ENCODE measurements around the gene EEF1AKMT3. TPM values are rescaled to one million over a fixed set of nuclear protein-coding genes. Genes with fewer than 3 reads are reported as not detected.

The EEF1AKMT3 gene
- total RNA-seq (2022; extraction: Qiagen RNA extraction): 4.8 to 5.7 TPM (median 5.6 TPM) in 5 replicates

GRCh38 chr12:57772429-57773322 is at the start of gene EEF1AKMT3:
EEF1AKMT3 (plus strand) TSS chr12:57772614; CDS start chr12:57772725, 111 bp downstream.

GRCh38 chr12:57738661-57739237 is 33.7 kb upstream of the EEF1AKMT3 start, which contains the start of gene AGAP2:
AGAP2 (minus strand) TSS chr12:57738742; CDS start chr12:57738246, 496 bp downstream.

GRCh38 chr12:57744777-57745484 is 27.5 kb upstream of the EEF1AKMT3 start, which contains the start of gene TSPAN31:
TSPAN31 (plus strand) TSS chr12:57745039; CDS start chr12:57745155, 116 bp downstream.

GRCh38 chr12:57751788-57752667 is 20.4 kb upstream of the EEF1AKMT3 start, which contains the start of gene CDK4:
CDK4 (minus strand) TSS chr12:57752310; CDS start chr12:57751717, 593 bp downstream.

GRCh38 chr12:57754411-57755193 is 17.8 kb upstream of the EEF1AKMT3 start, which contains the start of gene MARCHF9:
MARCHF9 (plus strand) TSS chr12:57755103; CDS start chr12:57755529, 426 bp downstream.

GRCh38 chr12:57766464-57767304 is 5.7 kb upstream of the EEF1AKMT3 start, which contains the start of gene CYP27B1:
CYP27B1 (minus strand) TSS chr12:57767078; CDS start chr12:57767041, 37 bp downstream.

GRCh38 chr12:57771873-57772428 is 463 bp upstream of the EEF1AKMT3 start, which contains the start of gene METTL1:
METTL1 (minus strand) TSS chr12:57772105; CDS start chr12:57772083, 22 bp downstream.

GRCh38 chr12:57782608-57783465 is 10.4 kb downstream of the EEF1AKMT3 start, which contains the start of gene TSFM:
TSFM (plus strand) TSS chr12:57782787; CDS start chr12:57782802, 15 bp downstream.

Other genes starting within 250 kb of the EEF1AKMT3 start
- gene MBD6, start 249.8 kb upstream of the EEF1AKMT3 start, total RNA-seq (2022; extraction: Qiagen RNA extraction): 19.4 to 27.6 TPM (median 26.6 TPM) in 5 replicates
- 117 to 160 TPM (median 118 TPM) in 5 replicates for gene DCTN2, start 225.4 kb upstream of the EEF1AKMT3 start, total RNA-seq (2022; extraction: Qiagen RNA extraction)
- gene KIF5A, start 222.6 kb upstream of the EEF1AKMT3 start, total RNA-seq (2022; extraction: Qiagen RNA extraction): 0.13 to 0.29 TPM (median 0.20 TPM) in 5 replicates
- gene PIP4K2C, start 181.4 kb upstream of the EEF1AKMT3 start, total RNA-seq (2022; extraction: Qiagen RNA extraction): 38.3 to 48.9 TPM (median 42.1 TPM) in 5 replicates
- 16.1 to 21.0 TPM (median 17.8 TPM) in 5 replicates for gene DTX3, start 167.8 kb upstream of the EEF1AKMT3 start, total RNA-seq (2022; extraction: Qiagen RNA extraction)
- 4.4 to 5.9 TPM (median 5.3 TPM) in 5 replicates for gene ARHGEF25, start 161.2 kb upstream of the EEF1AKMT3 start, total RNA-seq (2022; extraction: Qiagen RNA extraction)
- 30.6 to 47.9 TPM (median 44.0 TPM) in 5 replicates for gene B4GALNT1, start 139.4 kb upstream of the EEF1AKMT3 start, total RNA-seq (2022; extraction: Qiagen RNA extraction)
- 113 to 119 TPM (median 115 TPM) in 5 replicates for gene OS9, start 78.5 kb upstream of the EEF1AKMT3 start, total RNA-seq (2022; extraction: Qiagen RNA extraction)
- gene AGAP2, start 33.9 kb upstream of the EEF1AKMT3 start, total RNA-seq (2022; extraction: Qiagen RNA extraction): 0.08 to 0.23 TPM (median 0.14 TPM) in 5 replicates
- gene TSPAN31, start 27.6 kb upstream of the EEF1AKMT3 start, total RNA-seq (2022; extraction: Qiagen RNA extraction): 15.2 to 21.0 TPM (median 16.4 TPM) in 5 replicates
- 237 to 273 TPM (median 248 TPM) in 5 replicates for gene CDK4, start 20.3 kb upstream of the EEF1AKMT3 start, total RNA-seq (2022; extraction: Qiagen RNA extraction)
- 6.9 to 8.7 TPM (median 7.3 TPM) in 5 replicates for gene MARCHF9, start 17.5 kb upstream of the EEF1AKMT3 start, total RNA-seq (2022; extraction: Qiagen RNA extraction)
- gene CYP27B1, start 5.5 kb upstream of the EEF1AKMT3 start, total RNA-seq (2022; extraction: Qiagen RNA extraction): 1.5 to 2.8 TPM (median 1.7 TPM) in 5 replicates
- gene METTL1, start 509 bp upstream of the EEF1AKMT3 start, total RNA-seq (2022; extraction: Qiagen RNA extraction): 47.6 to 55.6 TPM (median 52.6 TPM) in 5 replicates
- gene TSFM, start 10.2 kb downstream of the EEF1AKMT3 start, total RNA-seq (2022; extraction: Qiagen RNA extraction): 66.3 to 77.2 TPM (median 75.5 TPM) in 5 replicates
- gene AVIL, start 46.1 kb downstream of the EEF1AKMT3 start, total RNA-seq (2022; extraction: Qiagen RNA extraction): 0.38 to 0.92 TPM (median 0.54 TPM) in 5 replicates
- gene CTDSP2, start 74.1 kb downstream of the EEF1AKMT3 start, total RNA-seq (2022; extraction: Qiagen RNA extraction): 42.7 to 57.2 TPM (median 51.1 TPM) in 5 replicates
- gene ATP23, start 169.0 kb downstream of the EEF1AKMT3 start, total RNA-seq (2022; extraction: Qiagen RNA extraction): 3.5 to 5.0 TPM (median 4.6 TPM) in 5 replicates

Measured in A549 treated with Mapracorat at 1 μM for 4 hours (cell line).